Adrenal gland (tissue), 5 donors: ENCODE data around the gene PDLIM4.

Experiments
- CTCF ChIP-seq, 6 experiments: fragments of 450-650 bp in 4 of 6; fragments of 200-600 bp in 2 of 6; sonication (generic) in 1 of 6; IDR thresholded peaks; 1 replicate in 5 of 6; 2 replicates in 1 of 6; pipeline versions ENCODE4 v1.5.1 to v1.8.0; 2016 to 2021; ENCODE audit warnings: antibody characterized with exemption in 6 of 6, mild to moderate bottlenecking in 2 of 6, moderate library complexity in 1 of 6
- POLR2A ChIP-seq, 2 donors: fragments of 450-650 bp; IDR thresholded peaks; one replicate each; pipeline ENCODE4 v1.6.1; 2017; ENCODE audit warnings: antibody characterized with exemption in 2 of 2, mild to moderate bottlenecking in 2 of 2, moderate library complexity in 1 of 2
- donor health status: DM: no; HTN: no; CAD: no.

GRCh38 chr5:132220491-132220890 is 37.0 kb upstream of the PDLIM4 start:
- TF ChIP-seq CTCF (IDR thresholded peaks at IDR 0.05) (no peak), POLR2A (IDR thresholded peaks at IDR 0.05) (no peak)
